ENCODE data around the gene C2CD4A. TPM values are rescaled to one million over a fixed set of nuclear protein-coding genes. Genes with fewer than 3 reads are reported as not detected.
"Not testable (repeated sequence)": the region's sequence is repeated elsewhere in the genome, so short reads cannot be mapped to it uniquely, and the experiment has no call there.

The C2CD4A gene
- polyA plus RNA-seq, 1 experiment: not detected

- no peak overlapping the region for H3K27ac ChIP-seq (ENCODE audit: low read depth, low read length)
- H3K4me3 ChIP-seq (ENCODE audit: low read depth, low read length): no peak overlapping the region
- no peak for DNase-seq (ENCODE audit: low read depth, low spot score)
- H3K27me3 ChIP-seq (ENCODE audit: control insufficient read depth, insufficient read depth, low read length): no peaks in the 10 kb centered on the region
- CTCF ChIA-PET: interaction anchor here (1.4 kb wide), 1 partner anchor 33 kb away, joined by 4 read pairs; the partner anchor contains the start of gene VPS13C
- TF ChIP-seq CTCF (IDR thresholded peaks at IDR 0.05; ENCODE audit: low read depth, low read length): no peak
- POLR2A ChIA-PET: no interaction called here
- H3K9me3 ChIP-seq (ENCODE audit: control insufficient read depth, insufficient read depth, low read length): no peaks in the 10 kb centered on the region
Observed at GRCh38 chr15:62027263-62027565, 39.6 kb upstream of the C2CD4A start.

GRCh38 chr15:62027916-62028315, 38.9 kb upstream of the C2CD4A start:
- DNase-seq (ENCODE audit: low read depth, low spot score): no peak
- no peak for TF ChIP-seq CTCF (IDR thresholded peaks at IDR 0.05; ENCODE audit: low read depth, low read length)
- no peak overlapping the region for H3K27ac ChIP-seq (ENCODE audit: low read depth, low read length)
- no peak overlapping the region for H3K4me3 ChIP-seq (ENCODE audit: low read depth, low read length)
- ChIA-PET CTCF (no interaction called here), POLR2A (no interaction called here)
- H3K27me3 ChIP-seq (ENCODE audit: control insufficient read depth, insufficient read depth, low read length): no peaks in the 10 kb centered on the region
- no peaks in the 10 kb centered on the region for H3K9me3 ChIP-seq (ENCODE audit: control insufficient read depth, insufficient read depth, low read length)

GRCh38 chr15:62035256-62035924, 31.4 kb upstream of the C2CD4A start:
- Histone ChIP-seq H3K9me3 (ENCODE audit: control insufficient read depth, insufficient read depth, low read length) (no peaks in the 10 kb centered on the region), H3K27ac (ENCODE audit: low read depth, low read length) (no peak overlapping the region), H3K27me3 (ENCODE audit: control insufficient read depth, insufficient read depth, low read length) (no peaks in the 10 kb centered on the region), H3K4me3 (ENCODE audit: low read depth, low read length) (no peak overlapping the region)
- CTCF ChIA-PET: no interaction called here
- DNase-seq (ENCODE audit: low read depth, low spot score): peak; percentile 6
- POLR2A ChIA-PET: no interaction called here
- no peak for TF ChIP-seq CTCF (IDR thresholded peaks at IDR 0.05; ENCODE audit: low read depth, low read length)

- Histone ChIP-seq H3K27ac (ENCODE audit: low read depth, low read length) (no peak overlapping the region), H3K4me3 (ENCODE audit: low read depth, low read length) (no peak overlapping the region), H3K9me3 (ENCODE audit: control insufficient read depth, insufficient read depth, low read length) (no peaks in the 10 kb centered on the region), H3K27me3 (ENCODE audit: control insufficient read depth, insufficient read depth, low read length) (no peaks in the 10 kb centered on the region)
- ChIA-PET CTCF (no interaction called here), POLR2A (no interaction called here)
- TF ChIP-seq CTCF (IDR thresholded peaks at IDR 0.05; ENCODE audit: low read depth, low read length): no peak
- DNase-seq (ENCODE audit: low read depth, low spot score): no peak
Observed at GRCh38 chr15:62046078-62046743, 20.6 kb upstream of the C2CD4A start.

GRCh38 chr15:62047282-62047827, 19.4 kb upstream of the C2CD4A start:
- Histone ChIP-seq H3K27ac (ENCODE audit: low read depth, low read length) (no peak overlapping the region), H3K4me3 (ENCODE audit: low read depth, low read length) (no peak overlapping the region), H3K27me3 (ENCODE audit: control insufficient read depth, insufficient read depth, low read length) (no peaks in the 10 kb centered on the region), H3K9me3 (ENCODE audit: control insufficient read depth, insufficient read depth, low read length) (no peaks in the 10 kb centered on the region)
- DNase-seq (ENCODE audit: low read depth, low spot score): no peak
- ChIA-PET POLR2A (no interaction called here), CTCF (interaction anchor here (1.0 kb wide), 1 partner anchor 13 kb away, joined by 4 read pairs; the partner anchor contains the start of gene VPS13C)
- TF ChIP-seq CTCF (IDR thresholded peaks at IDR 0.05; ENCODE audit: low read depth, low read length): no peak

GRCh38 chr15:62048254-62048653, 18.5 kb upstream of the C2CD4A start:
- POLR2A ChIA-PET; H3K27ac ChIP-seq (ENCODE audit: low read depth, low read length); H3K4me3 ChIP-seq (ENCODE audit: low read depth, low read length); DNase-seq (ENCODE audit: low read depth, low spot score); H3K27me3 ChIP-seq (ENCODE audit: control insufficient read depth, insufficient read depth, low read length); H3K9me3 ChIP-seq (ENCODE audit: control insufficient read depth, insufficient read depth, low read length); CTCF ChIA-PET: not testable (repeated sequence)
